GM10266 (cell line): ENCODE data around the gene MEIS1.

Experiments
- DNase-seq: peaks from one replicate; pipeline ENCODE4 v3.0.0; 2012; ENCODE audit errors: extremely low spot score
- CTCF ChIP-seq: IDR thresholded peaks from 2 replicates; pipeline ENCODE4 v1.5.1; 2012; ENCODE audit warnings: mild to moderate bottlenecking, low read depth; ENCODE audit not compliant: control insufficient read depth, insufficient read depth; ENCODE audit errors: missing control alignments

Gene MEIS1

GRCh38 chr2:66569974-66570373 lies 135.0 kb downstream of the MEIS1 start:
- DNase-seq = no peak
- TF ChIP-seq CTCF = no peak

GRCh38 chr2:66570471-66570870 lies 135.5 kb downstream of the MEIS1 start:
- DNase-seq = no peak
- no peak for TF ChIP-seq CTCF

- no peak for DNase-seq
- TF ChIP-seq CTCF = no peak
These were observed 137.0 kb downstream of the MEIS1 start for GRCh38 chr2:66571918-66572317.

GRCh38 chr2:66572391-66572790 lies 137.5 kb downstream of the MEIS1 start:
- TF ChIP-seq CTCF = no peak
- DNase-seq = no peak

- TF ChIP-seq CTCF = no peak
- no peak for DNase-seq
These were observed 138.5 kb downstream of the MEIS1 start for GRCh38 chr2:66573416-66573815.

- no peak for DNase-seq
- TF ChIP-seq CTCF = no peak
These were observed 138.9 kb downstream of the MEIS1 start for GRCh38 chr2:66573821-66574233.

- TF ChIP-seq CTCF = peak; percentile 20
- peak; percentile 36 for DNase-seq
These were observed 140.0 kb downstream of the MEIS1 start for GRCh38 chr2:66574701-66575624.
